HEK293T (cell line): ENCODE measurements around the gene DUSP23.

ENCODE experiments used
- ARNT ChIP-seq: fragments of 450-650 bp; IDR thresholded peaks from 2 replicates; pipeline ENCODE4 v1.6.1; 2017; ENCODE audit warnings: mild to moderate bottlenecking
- BHLHE40 ChIP-seq: fragments of 450-650 bp; IDR thresholded peaks from 2 replicates; pipeline ENCODE4 v1.6.1; 2016; ENCODE audit warnings: mild to moderate bottlenecking, moderate library complexity, borderline replicate concordance
- ELF4 ChIP-seq: fragments of 450-650 bp; IDR thresholded peaks from 2 replicates; pipeline ENCODE4 v1.6.1; 2017; ENCODE audit warnings: antibody characterized with exemption
- HDGF ChIP-seq: fragments of 450-650 bp; IDR thresholded peaks from 2 replicates; pipeline ENCODE4 v1.6.1; 2017; ENCODE audit warnings: antibody characterized with exemption, borderline replicate concordance
- LEF1 ChIP-seq: fragments of 450-650 bp; IDR thresholded peaks from 2 replicates; pipeline ENCODE4 v1.6.1; 2017; ENCODE audit warnings: mild to moderate bottlenecking, borderline replicate concordance
- ZNF384 ChIP-seq: fragments of 450-650 bp; IDR thresholded peaks from 2 replicates; pipeline ENCODE4 v1.6.1; 2016

- TF ChIP-seq ELF4 (no peak), BHLHE40 (no peak), ZNF384 (no peak), ARNT (no peak), LEF1 (no peak), HDGF (no peak)
These were observed 10.3 kb downstream of the DUSP23 start for GRCh38 chr1:159791031-159791430.
